RPMI8226 (cell line): ENCODE measurements around the gene TPD52L2.

Source experiments
- DNase-seq: peaks from one replicate; pipeline ENCODE4 v3.0.0-alpha.2; 2015

Gene TPD52L2

GRCh38 chr20:63881451-63882226, 16.6 kb downstream of the TPD52L2 start:
- no peak for DNase-seq

- no peak for DNase-seq
Measured at GRCh38 chr20:63882257-63883200, 17.5 kb downstream of the TPD52L2 start.

GRCh38 chr20:63883201-63883593, 18.1 kb downstream of the TPD52L2 start:
- DNase-seq = no peak

GRCh38 chr20:63884506-63885263, 19.6 kb downstream of the TPD52L2 start:
- no peak for DNase-seq

DNA sequence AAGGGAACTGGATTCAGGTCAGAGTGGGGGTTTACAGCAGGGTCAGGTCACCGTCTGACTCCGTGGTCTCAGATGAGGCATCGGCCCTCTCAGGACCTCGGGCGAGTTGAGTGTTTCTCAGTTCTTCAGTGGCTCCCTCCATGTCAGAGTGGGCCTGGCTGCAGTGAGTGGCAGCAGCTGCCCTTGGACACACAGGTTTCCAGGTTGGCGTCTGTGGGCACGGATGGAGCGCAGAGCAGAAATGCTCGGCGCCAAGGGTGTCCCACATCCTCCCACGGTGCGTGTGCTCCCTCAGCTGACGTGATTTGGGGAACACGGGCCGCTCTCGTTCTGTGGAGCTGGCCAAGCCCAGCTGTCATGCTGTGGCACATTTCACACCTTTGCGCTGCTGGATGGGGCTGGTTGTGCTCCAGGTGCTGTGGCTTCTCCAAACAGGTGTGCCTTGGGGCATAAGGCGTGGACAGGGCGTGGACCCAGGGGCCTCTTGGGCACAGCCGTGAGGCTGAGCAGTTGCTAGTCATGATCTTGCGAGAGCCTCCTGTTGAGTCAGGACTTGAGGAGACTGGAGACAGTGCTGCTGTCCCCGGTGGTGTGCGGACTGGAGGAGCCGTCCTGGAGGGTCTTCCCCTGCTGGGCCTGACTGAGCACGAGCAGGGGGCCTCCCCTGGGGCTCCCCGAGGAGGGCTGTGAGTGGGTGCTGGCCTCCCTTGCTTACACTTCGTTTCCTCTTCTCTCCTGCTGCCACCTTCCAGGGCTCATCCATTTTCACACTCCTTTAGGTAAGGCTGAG, 20.4 kb downstream of the TPD52L2 start:
- no peak for DNase-seq

GRCh38 chr20:63886054-63886419, 21.0 kb downstream of the TPD52L2 start:
- DNase-seq = no peak

- no peak for DNase-seq
Measured at GRCh38 chr20:63886921-63887320, 21.9 kb downstream of the TPD52L2 start.

DNA sequence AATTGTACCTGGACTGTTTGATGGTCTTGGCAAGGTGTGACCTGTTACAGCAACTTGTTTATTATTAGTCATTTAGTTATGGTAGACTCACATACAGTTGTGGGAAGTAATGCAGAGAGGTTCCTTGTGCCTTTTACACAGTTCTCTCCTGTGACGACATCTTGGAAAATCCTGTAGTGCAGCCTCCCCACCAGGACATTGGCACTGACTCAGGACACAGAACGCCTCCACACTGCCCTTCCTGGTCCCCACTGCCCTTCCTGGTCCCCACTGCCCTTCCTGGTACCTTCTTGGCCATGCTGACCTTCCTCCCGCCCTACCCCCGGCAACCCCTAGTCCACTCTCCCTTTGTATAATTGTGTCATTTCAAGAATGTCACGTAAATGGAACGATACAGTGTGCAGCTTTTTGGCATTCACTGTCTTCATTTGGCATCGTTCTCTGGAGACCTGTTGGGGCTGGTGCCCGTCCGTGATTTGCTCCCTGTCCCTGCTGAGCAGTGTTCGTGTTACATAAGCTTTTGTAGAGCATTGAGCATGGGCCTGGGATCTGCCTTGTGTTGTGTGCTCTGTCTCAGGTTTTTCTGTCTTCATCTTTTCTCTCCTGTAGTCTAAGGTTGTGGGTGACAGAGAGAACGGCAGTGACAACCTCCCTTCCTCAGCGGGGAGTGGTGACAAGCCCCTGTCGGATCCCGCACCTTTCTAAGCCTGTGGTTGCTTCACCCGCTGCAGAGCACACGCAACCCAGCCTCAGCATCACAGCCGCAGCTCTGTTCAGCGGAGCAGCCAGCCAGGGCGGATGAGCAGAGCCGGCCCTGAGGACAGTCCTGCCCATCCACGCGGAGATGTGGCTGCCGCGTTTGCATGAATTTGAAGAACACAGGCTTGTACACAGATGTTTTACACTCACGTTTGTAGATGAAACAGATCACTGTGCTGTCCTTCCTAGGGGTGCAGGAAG, 24.5 kb downstream of the TPD52L2 start:
- no peak for DNase-seq

DNA sequence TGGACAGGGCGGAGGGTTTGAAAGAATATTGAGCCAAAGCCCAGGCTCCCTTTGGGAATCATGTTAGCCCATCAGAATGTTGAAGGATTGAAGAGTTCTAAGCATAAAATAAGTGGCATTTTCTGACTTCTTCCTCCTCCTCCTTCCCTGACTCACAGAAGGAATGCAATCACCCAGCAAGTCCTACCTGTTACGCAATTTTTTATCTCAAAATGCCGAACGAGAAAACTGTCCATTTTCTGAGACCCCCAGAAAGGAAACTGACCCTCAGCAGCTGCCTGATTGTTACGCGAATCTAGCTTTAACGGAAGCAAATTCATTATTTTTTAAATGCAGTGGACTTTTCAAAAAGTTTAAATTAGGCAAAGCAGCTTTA, 25.1 kb downstream of the TPD52L2 start:
- no peak for DNase-seq

DNA sequence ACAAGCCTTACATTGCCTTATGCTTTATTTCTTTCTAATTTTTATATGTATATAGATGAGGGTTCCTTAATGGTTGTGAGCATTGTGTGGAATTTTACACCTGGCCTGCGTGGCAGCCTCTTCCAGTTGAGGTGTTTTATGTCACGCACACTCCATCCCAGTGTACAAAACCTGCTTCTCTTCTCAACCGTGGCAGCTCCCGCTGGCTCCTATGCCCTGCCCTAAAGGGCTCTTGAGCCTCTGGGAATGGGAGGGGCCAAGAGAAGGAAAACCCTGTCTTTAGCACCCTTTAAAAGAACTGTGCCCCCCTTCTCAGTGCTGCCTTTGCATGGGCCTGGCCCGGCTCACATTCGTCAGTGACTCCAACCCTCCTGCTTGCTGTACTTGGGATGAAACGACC, 25.5 kb downstream of the TPD52L2 start:
- no peak for DNase-seq

DNA sequence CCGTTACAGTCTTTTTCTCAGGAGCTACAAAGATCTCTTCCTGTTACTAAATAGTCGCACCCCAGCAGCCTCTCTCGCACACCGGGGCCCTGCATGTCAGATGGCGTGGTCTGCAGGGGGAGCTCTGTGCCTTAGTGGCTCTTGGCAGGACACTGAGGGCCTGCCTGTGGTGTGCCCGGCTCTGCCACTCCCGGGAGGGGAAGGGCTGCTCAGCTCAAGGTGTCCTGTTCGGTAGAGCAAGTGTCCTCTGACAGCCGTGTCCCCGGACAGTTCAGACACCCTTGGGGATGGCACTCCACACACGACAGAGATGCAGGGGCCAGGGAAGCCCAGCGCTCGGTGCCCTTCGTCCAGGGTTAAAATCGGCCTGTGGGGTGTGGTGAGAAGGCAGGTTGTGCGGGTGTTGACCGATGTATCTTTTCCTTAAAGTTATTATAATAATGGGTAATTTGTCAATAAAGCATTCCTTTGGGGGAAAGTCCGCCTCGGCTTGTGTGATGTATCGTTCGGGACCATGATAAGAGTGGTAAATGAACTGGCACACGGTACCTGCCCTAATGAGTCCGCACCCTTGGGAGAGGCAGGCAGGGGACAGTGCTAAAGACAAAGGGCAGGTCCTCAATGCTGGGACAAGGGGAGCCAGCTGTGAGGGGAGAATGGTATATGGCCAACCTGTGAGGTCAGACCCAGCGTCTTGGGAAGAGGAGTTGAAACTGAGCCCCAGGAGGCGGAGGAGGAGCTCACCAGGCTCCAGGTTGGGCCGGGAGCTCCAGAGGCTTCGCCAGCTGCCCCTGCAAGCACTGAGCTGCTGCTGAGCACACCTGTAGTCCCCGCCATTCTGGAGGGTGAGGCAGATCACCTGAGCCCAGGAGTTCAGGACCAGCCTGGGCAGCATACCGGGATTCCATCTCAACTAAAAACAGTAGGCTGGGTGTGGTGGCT, 26.3 kb downstream of the TPD52L2 start:
- DNase-seq = no peak

DNA sequence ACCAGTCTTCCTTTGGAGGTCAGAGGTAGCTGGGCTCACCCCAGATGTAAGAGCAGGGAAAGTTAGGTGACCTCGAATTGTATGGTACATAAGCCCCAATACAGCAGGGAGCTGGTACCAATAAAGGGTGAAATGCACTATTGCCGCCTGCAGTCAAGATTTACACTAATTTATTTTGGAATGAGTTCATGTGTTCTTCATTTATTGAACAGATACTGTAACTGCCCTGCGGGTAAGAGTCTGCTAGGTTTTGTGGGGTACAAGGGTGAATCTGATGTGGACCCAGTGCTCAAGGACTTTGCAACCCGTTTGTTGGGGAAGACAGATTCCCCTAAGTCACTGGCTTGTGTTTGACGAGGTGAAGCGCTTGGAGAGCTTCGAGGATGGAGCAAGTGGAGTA, 27.3 kb downstream of the TPD52L2 start:
- no peak for DNase-seq

- peak; percentile 9 for DNase-seq
Measured at GRCh38 chr20:63893999-63894357, 28.9 kb downstream of the TPD52L2 start.

DNA sequence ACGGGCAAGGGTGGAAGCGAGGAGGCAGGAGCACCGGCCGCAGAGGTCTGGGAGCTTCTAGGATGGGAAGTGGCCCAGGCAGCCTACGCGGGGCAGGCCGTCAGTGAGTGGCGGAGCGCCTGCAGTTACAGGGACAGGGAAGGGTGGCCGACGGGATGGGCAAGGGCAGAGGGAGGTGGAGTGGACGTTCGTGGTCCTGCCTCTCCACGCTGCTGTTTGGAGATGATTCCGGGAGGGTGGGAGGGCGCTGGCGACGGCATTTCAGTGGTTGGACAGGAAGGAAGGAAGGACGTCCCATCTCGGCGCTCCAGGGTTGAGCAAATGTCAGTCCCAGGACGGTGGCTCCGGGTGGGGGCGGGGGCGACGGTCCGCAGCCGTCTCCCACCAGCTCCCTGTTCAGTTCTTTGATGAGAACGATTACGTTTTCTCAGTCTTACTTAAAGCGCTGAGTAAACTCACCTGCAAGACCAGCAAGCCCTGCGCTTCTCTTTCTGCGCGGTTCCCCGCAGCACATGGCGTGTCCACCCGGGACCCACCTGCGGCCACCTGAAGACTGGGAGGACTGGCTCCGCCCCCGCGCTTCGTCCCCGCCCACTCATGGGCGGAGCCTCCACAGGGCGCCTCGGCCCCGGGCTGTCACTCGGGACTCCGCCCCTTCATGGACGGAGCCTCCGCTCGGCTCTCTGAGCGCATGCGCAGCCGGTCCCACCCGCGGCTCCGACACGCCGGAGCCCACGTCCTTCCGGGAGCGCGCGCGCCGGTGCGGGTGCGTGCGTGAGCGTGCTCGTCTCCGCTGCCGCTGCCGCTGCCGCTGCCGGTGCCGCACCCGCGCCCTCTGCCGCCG, 29.5 kb downstream of the TPD52L2 start, which contains the start of gene DNAJC5:
DNAJC5 (plus strand) TSS at position 769 of the 844 bp plus-strand sequence. CDS start 33,220 bp downstream, outside the sequence.
- peak; percentile 97 for DNase-seq

DNA sequence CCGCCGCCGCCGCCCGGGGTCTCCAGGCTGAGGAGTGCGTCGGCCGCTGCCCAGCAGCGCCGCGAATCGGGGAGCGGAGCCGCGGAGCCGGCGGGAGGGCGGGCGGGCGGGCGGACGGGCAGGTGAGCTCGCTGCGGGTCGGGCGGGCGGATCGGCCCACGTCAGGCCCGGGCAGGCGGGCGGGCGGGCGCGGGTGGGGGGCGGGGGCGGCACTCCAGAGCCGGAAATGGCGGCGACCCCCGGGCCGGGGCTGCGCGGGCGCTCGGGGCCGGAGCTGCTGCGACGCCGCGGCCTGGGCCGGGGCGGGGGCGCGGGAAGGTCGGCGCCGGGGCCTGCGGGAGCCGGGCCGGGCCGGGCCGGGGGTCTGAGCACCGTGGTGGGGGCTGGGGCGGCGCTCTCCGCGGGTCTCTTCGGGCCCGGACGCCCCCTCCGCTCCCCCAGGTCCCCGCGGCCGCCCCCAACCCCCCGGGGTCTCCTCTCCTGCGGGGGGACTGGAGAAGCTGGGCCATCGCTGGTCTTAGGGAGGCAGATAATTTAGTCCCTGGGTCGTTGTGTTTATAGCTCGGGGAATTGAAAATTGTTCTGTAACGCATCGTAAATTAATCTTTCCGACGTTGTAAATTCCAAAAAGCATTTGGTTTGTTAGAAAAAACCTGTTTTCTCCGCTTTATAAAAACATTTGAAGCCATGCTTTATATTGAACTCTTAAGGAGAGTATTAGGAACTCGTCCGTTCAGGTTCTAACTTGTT, 30.3 kb downstream of the TPD52L2 start:
- no peak for DNase-seq

- DNase-seq = peak; percentile 15
Measured at GRCh38 chr20:63895952-63896263, 30.8 kb downstream of the TPD52L2 start.

DNA sequence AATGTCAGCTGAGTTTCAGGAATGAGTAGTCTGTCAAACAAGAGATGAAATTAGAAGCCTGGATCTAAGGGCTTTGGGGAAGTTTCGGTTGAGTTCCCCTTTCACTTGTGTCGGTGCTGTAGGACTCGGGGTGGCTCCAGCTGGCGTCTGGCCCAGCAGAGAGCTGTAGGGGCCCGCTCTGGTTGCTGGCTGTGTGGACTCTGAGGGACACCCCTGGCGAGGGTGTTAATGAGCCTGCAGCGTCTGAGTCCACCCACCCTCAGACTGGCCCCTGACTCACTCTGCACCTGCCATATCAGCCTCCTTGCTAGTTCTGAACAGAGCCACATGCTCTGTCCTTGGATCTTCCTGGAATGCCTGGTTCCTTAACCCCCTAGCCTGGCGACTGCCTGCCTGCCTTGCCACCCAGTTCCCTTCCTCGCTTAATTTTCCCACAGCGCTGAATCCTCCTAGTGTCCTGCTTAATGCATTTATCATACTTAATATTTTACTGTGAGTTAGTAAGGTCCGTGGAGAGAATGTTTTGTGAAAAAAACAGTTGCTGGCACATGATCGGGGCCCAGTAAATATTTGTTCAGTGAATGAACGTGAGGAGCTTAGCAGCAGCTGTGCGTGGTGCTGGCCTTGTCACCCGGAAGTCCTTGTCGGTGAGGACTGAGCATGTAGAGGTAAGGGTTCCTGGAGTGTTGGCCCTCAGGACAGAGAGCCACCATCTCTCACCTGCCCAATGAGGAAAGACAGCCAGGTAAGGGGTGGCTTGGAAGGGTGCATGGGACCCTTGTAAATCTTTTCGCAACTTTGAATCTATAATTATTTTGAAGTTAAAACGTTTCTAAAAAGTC, 31.4 kb downstream of the TPD52L2 start:
- peak; percentile 77 for DNase-seq
